AG09319 (cell line): ENCODE measurements around the gene IL5.

ENCODE experiments used
- DNase-seq: peaks from one replicate; pipeline ENCODE4 v3.0.0-alpha.2; 2010; ENCODE audit warnings: low read depth; ENCODE audit errors: extremely low read depth
- TF ChIP-seq, protein P1 (sequence below): IDR thresholded peaks from 2 replicates; pipeline ENCODE4 v1.5.1; 2011; ENCODE audit warnings: low read depth, mild to moderate bottlenecking, inconsistent platforms, low read length, moderate library complexity

IL5 gene

DNA sequence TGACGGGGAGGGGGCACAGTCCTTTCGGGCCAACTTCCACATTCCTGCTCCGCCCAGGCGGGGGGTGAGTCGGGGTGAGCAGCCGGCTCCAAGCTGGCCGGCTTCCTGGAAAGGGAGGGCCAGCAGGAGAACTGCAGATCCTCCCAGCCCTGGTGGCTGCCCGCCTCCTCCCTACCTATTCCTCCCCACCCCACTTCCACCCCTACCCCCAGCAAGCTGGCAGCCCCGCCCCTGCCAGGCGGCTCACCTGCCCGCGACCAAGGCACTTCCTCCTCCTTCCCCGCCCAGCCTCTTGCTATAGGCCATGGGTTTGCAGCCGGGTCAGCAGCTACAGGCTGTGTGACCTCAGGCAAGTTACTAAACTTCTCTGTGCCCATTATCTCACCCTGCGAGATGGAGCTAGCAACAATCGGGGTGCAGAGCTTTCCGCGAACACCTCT, 47.1 kb downstream of the IL5 start:
- TF ChIP-seq, protein P1, sequence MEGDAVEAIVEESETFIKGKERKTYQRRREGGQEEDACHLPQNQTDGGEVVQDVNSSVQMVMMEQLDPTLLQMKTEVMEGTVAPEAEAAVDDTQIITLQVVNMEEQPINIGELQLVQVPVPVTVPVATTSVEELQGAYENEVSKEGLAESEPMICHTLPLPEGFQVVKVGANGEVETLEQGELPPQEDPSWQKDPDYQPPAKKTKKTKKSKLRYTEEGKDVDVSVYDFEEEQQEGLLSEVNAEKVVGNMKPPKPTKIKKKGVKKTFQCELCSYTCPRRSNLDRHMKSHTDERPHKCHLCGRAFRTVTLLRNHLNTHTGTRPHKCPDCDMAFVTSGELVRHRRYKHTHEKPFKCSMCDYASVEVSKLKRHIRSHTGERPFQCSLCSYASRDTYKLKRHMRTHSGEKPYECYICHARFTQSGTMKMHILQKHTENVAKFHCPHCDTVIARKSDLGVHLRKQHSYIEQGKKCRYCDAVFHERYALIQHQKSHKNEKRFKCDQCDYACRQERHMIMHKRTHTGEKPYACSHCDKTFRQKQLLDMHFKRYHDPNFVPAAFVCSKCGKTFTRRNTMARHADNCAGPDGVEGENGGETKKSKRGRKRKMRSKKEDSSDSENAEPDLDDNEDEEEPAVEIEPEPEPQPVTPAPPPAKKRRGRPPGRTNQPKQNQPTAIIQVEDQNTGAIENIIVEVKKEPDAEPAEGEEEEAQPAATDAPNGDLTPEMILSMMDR = no peak
- peak; percentile 69 for DNase-seq

DNA sequence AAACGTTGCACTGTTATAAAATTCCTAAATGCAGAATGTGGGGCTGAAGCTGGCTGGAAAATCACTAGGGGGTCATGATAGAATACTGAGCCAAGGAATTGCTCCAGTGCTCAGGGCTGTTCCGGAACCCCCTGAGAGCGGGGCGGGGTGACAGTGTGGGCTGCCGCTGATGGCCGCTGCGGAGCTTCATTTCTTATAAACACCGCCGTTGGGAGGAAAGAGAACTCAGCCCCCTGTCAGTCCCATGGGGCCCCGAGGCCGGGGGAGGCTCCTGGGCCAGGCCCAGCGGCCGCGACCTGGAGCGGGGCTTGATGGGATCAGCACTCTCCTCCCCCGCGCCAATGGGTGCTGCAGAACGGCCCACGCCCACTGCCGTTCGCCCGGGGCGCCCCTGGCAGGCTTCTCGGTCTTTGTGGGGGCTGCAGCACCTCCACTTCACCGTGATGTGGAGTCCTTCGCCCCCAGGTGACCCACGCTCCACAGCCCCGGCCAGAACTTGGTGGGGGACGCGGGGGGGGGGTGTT, 47.6 kb downstream of the IL5 start:
- peak; percentile 63 for DNase-seq
- TF ChIP-seq, protein P1 = no peak

DNA sequence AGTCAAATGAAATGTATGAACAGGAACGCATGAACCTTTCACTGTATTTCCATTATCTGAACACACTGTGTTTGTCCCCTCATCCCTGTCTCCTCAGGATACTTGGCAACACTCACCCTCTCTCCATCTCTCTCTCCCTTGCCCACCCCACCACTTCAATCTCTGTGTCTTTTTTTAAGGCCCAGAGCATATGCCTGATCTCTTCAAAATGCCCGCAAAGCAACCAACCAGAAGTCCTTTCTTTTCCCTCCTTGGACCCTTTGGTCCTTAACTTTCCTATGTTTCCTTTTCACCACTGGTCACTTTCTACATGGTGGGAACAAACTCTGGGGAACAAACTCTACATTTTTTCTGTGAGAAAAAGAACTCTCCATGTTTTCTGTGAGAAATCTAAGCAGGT, 49.5 kb downstream of the IL5 start:
- DNase-seq = no peak
- TF ChIP-seq, protein P1 = no peak

DNA sequence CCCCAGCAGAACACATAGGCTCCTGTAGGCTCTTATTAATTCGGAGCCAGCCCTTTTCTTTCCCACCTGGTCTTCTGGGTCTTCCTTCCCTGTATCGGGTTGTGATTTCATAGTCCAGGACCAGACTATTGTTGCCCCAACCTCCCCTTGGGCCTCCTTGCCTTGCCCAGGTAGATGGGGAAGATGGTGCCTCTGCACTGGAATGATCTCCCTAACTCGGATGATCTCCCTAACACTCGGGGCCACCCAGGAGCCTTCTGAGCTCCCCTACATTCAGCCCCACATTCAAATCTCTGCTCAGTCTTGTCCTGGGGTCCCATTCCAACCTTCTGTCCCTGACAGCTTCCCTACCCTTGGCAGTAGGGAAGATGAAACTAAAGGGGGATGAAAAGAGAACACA, 50.1 kb downstream of the IL5 start:
- DNase-seq = no peak
- TF ChIP-seq, protein P1 = no peak

DNA sequence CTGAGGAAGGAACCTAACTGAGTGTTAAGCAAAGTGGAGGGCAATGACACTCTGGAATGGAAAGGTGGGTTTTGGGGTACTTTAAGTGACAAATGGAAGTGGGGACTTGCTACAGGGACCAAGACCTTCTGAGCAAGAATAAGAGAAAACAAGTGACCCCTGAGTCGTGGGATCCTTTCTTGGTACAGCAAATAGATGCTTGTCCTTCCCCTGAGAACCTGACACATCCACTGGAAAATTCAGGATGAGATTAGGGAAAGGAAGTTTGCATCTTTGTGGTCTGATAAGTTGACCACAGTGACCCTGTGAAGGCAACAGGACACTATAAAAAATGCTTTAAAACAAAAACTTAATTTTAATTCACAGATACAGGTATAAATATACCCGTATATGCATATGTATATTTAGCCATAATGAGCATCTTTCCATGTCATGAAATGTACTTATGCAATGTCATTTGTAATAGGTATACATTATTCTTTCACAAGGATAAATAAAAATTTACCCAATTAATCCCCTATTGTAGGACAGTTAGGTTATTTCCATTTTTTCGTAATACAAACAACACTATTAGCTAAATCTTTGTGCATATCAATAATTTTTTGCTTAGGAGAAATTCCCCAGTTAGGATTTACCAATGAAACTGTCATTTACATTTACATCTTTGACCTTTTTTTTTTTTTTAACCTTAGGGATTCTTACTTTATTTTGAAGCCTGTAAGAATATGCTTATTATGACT, 50.8 kb downstream of the IL5 start:
- no peak for DNase-seq
- TF ChIP-seq, protein P1 = no peak
